HCT116 (cell line): ENCODE results near the gene CARD14. TPM values are rescaled to one million over a fixed set of nuclear protein-coding genes. Genes with fewer than 3 reads are reported as not detected.

ENCODE experiments used
- ATAC-seq: fragments of 200-7000 bp; cut with Tn5 transposase; 2 replicates; pipeline ENCODE4 v1.9.1; 2020; ENCODE audit warnings: mild to moderate bottlenecking, moderate library complexity
- BruUV-seq: library from RNA; stranded (reverse); fragments of 400-500 nt; replicated peaks from 2 replicates; lab custom pipeline; 2021; lab: Mats Ljungman, UMichigan
- CTCF ChIA-PET: fragments of 300-600 bp; sonication (Branson Sonifier 250); formaldehyde crosslinking; loops from one replicate; lab custom pipeline; 2021; ENCODE audit warnings: antibody characterized with exemption; lab: Charles Lee
- POLR2A ChIA-PET: fragments of 300-600, 350-600 bp; sonication (Branson Sonifier 250); formaldehyde crosslinking; loops from one replicate; lab custom pipeline; 2021; ENCODE audit warnings: antibody characterized with exemption; lab: Charles Lee
- RAD21 ChIA-PET, 2 experiments: fragments of 300-600 bp; sonication (Branson Sonifier 250); formaldehyde crosslinking; loops; one replicate each; lab custom pipeline; 2023; ENCODE audit warnings: low total read pairs in 2 of 2; ENCODE audit not compliant: uncharacterized antibody in 2 of 2, unreplicated experiment in 2 of 2, low non-redundant PET in 1 of 2; lab: Charles Lee
- DNase-seq: peaks from one replicate; pipeline ENCODE4 v3.0.0-alpha.2; 2010; ENCODE audit warnings: low read depth, low spot score
- H2AFZ ChIP-seq: fragments of 200-600 bp; shearing (Covaris generic), sonication (generic); 2 replicates; pipeline ENCODE4 v1.6.1; 2017; ENCODE audit warnings: low read depth, mixed run types, mixed read lengths, antibody characterized with exemption, low read length; ENCODE audit not compliant: poor library complexity, severe bottlenecking
- H3K27ac ChIP-seq: 2 replicates; pipeline ENCODE4 v1.5.1; 2012; ENCODE audit warnings: low read depth, low read length
- H3K27me3 ChIP-seq: fragments of 200-600 bp; sonication (generic); 2 replicates; pipeline ENCODE4 v1.6.1; 2016; ENCODE audit warnings: mixed run types, low read length, mixed read lengths; ENCODE audit not compliant: insufficient read depth
- H3K36me3 ChIP-seq, 2 experiments: fragments of 200-500 bp in 1 of 2; fragments of 200-600 bp in 1 of 2; sonication (Bioruptor generic) in 1 of 2; sonication (generic) in 1 of 2; 2 replicates each; pipeline versions ENCODE4 v1.5.1 to v1.6.1; 2014 to 2016; ENCODE audit warnings: low read length in 2 of 2, inconsistent platforms in 1 of 2, mixed read lengths in 1 of 2, mixed run types in 1 of 2; ENCODE audit not compliant: insufficient read depth in 2 of 2, control insufficient read depth in 1 of 2
- H3K4me1 ChIP-seq, 2 experiments: fragments of 200-600 bp in 1 of 2; sonication (generic) in 1 of 2; 2 replicates each; pipeline versions ENCODE4 v1.5.1 to v1.6.1; 2012 to 2017; ENCODE audit warnings: low read length in 2 of 2, inconsistent platforms in 1 of 2, mild to moderate bottlenecking in 1 of 2, mixed read lengths in 1 of 2, mixed run types in 1 of 2, moderate library complexity in 1 of 2; ENCODE audit not compliant: insufficient read depth in 2 of 2, control insufficient read depth in 1 of 2
- H3K4me2 ChIP-seq: fragments of 200-600 bp; sonication (generic); 2 replicates; pipeline ENCODE4 v1.6.1; 2017; ENCODE audit warnings: mixed run types, low read length, mixed read lengths
- H3K4me3 ChIP-seq, 2 experiments: fragments of 200-600 bp in 1 of 2; sonication (generic) in 1 of 2; replicated peaks in 1 of 2; 2 replicates each; pipeline ENCODE4 v1.5.1; 2011 to 2016; ENCODE audit warnings: low read length in 2 of 2, control low read depth in 1 of 2, low read depth in 1 of 2, mild to moderate bottlenecking in 1 of 2, mixed read lengths in 1 of 2, mixed run types in 1 of 2
- H3K79me2 ChIP-seq: fragments of 200-600 bp; sonication (generic); 2 replicates; pipeline ENCODE4 v1.6.1; 2017; ENCODE audit warnings: mild to moderate bottlenecking, mixed run types, low read length, moderate library complexity, mixed read lengths; ENCODE audit not compliant: insufficient read depth
- H3K9ac ChIP-seq: fragments of 200-600 bp; sonication (generic); 2 replicates; pipeline ENCODE4 v1.6.1; 2016; ENCODE audit warnings: low read length, mixed read lengths
- H3K9me2 ChIP-seq: fragments of 200-600 bp; sonication (generic), shearing (Covaris generic); 2 replicates; pipeline ENCODE4 v1.6.1; 2017; ENCODE audit warnings: mixed run types, mild to moderate bottlenecking, moderate library complexity; ENCODE audit not compliant: insufficient read depth
- H3K9me3 ChIP-seq, 2 experiments: fragments of 200-500 bp in 1 of 2; fragments of 200-600 bp in 1 of 2; sonication (Bioruptor generic) in 1 of 2; sonication (generic) in 1 of 2; 2 replicates each; pipeline ENCODE4 v1.6.1; 2014 to 2017; ENCODE audit warnings: low read length in 2 of 2, mixed read lengths in 2 of 2, inconsistent platforms in 1 of 2, low read depth in 1 of 2, mild to moderate bottlenecking in 1 of 2, mixed run types in 1 of 2, moderate library complexity in 1 of 2; ENCODE audit not compliant: control insufficient read depth in 1 of 2, insufficient read depth in 1 of 2
- H4K20me1 ChIP-seq: fragments of 200-600 bp; sonication (generic), shearing (Covaris generic); 2 replicates; pipeline ENCODE4 v1.6.1; 2017; ENCODE audit warnings: mixed run types, mild to moderate bottlenecking, moderate library complexity; ENCODE audit not compliant: insufficient read depth
- ATF3 ChIP-seq: IDR thresholded peaks from 2 replicates; pipeline ENCODE4 v1.6.1; 2012
- CTCF ChIP-seq, 3 experiments: fragments of 200-600 bp in 1 of 3; sonication (generic) in 1 of 3; IDR thresholded peaks in 2 of 3; conservative IDR thresholded peaks in 1 of 3; 2 replicates each; pipeline ENCODE4 v1.5.1; 2012 to 2017; ENCODE audit warnings: low read depth in 2 of 3, low read length in 2 of 3, antibody characterized with exemption in 1 of 3, borderline replicate concordance in 1 of 3, control low read depth in 1 of 3, mild to moderate bottlenecking in 1 of 3, mixed read lengths in 1 of 3, mixed run types in 1 of 3, moderate library complexity in 1 of 3; ENCODE audit not compliant: insufficient read depth in 1 of 3
- POLR2A ChIP-seq: IDR thresholded peaks from 2 replicates; pipeline ENCODE4 v1.7.0; 2011; ENCODE audit warnings: borderline replicate concordance; ENCODE audit not compliant: insufficient read depth, insufficient read length; ENCODE audit errors: extremely low read depth
- POLR2AphosphoS5 ChIP-seq: IDR thresholded peaks from 2 replicates; pipeline ENCODE4 v1.6.1; 2011; ENCODE audit warnings: mild to moderate bottlenecking, low read depth, low read length, moderate library complexity
- SRF ChIP-seq: IDR thresholded peaks from 2 replicates; pipeline ENCODE4 v1.6.1; 2012; ENCODE audit warnings: low read depth
- YY1 ChIP-seq: IDR thresholded peaks from 2 replicates; pipeline ENCODE4 v1.6.1; 2011; ENCODE audit warnings: low read length, low read depth, moderate library complexity, mild to moderate bottlenecking; ENCODE audit not compliant: insufficient replicate concordance; ENCODE audit errors: extremely low read depth
- intact Hi-C: fragments of 100-400 bp; cut with micrococcal nuclease; formaldehyde crosslinking; loops from 2 replicates; pipeline ENCODE4 v1.10.0; 2022
- total RNA-seq: library from RNA; stranded (reverse); gene quantifications from one replicate; pipeline ENCODE4 v1.2.1, GENCODE V29; 2021; ENCODE audit not compliant: unreplicated experiment

Gene CARD14
- total RNA-seq, 1 experiment from 2014 or later = 0.25 TPM

DNA sequence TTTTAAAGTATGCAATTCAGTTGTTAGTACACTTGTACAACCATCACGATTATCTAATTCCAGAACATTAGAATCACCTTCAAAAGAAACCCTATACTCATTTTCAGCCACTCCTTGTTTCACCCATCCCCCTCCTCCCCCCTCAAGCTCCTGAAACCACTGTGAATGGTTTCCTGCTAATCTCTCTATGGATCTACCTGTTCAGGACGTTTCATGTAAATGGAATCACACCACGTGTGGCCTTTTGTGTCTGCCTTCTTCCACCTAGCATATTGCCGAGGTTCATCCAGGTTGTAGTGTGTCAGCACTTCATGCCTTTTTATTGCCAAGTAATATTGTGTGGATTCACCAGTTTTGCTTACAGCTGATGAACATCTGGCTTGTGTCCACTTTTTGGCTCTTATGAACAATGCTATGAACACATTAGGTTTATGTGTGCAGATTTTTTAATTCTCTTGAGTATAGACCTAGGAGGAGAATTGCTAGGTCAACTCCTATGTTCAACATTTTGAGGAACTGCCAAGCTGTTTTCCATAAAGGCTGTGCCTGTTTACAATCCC lies 40.7 kb upstream of the CARD14 start:
- no peak for TF ChIP-seq POLR2A
- no peak for TF ChIP-seq CTCF (IDR thresholded peaks at IDR 0.05 in 2 of 3, conservative IDR thresholded peaks at IDR 0.05 in 1 of 3; ENCODE audit: borderline replicate concordance in 1 of 3, insufficient read depth in 1 of 3, low read depth in 2 of 3, low read length in 2 of 3)
- no peak for TF ChIP-seq YY1
- Histone ChIP-seq H2AFZ (no peak overlapping the region), H3K4me3 (no peak overlapping the region), H3K27ac (no peak overlapping the region), H3K9ac (no peak overlapping the region), H3K79me2 (no peaks in the 10 kb centered on the region), H3K9me3 (no peaks in the 10 kb centered on the region), H4K20me1 (no peaks in the 10 kb centered on the region), H3K36me3 (peaks cover 9 to 15% of the 10 kb centered on the region in 2 experiments; a peak in 3 of 4 replicates), H3K27me3 (0 out of 2 replicates have a peak, but pooled peaks cover 6% of the 10 kb centered on the region), H3K4me1 (peaks cover 0 to 8% of the 10 kb centered on the region in 2 experiments; a peak in 1 of 4 replicates), H3K9me2 (no peaks in the 10 kb centered on the region), H3K4me2 (no peak overlapping the region)
- ATAC-seq = no peak
- RAD21 ChIA-PET = no interaction called here
- no peak for DNase-seq
- intact Hi-C loops = no loop called here
- POLR2A ChIA-PET = interaction anchor here (1.2 to 1.3 kb wide), 2 partner anchors 15 to 28 kb away, joined by 5 to 6 read pairs; partner anchors contain the start of gene GAA
- BruUV-seq = no TSS peak
- CTCF ChIA-PET = interaction anchor here (1.8 kb wide), 1 partner anchor 28 kb away, joined by 7 read pairs; the partner anchor contains the start of gene GAA

GRCh38 chr17:80130992-80131391 lies 38.8 kb upstream of the CARD14 start:
- DNase-seq (no peak), ATAC-seq (no peak)
- POLR2A ChIA-PET = interaction anchor here (1.3 to 1.7 kb wide), 2 partner anchors 15 to 30 kb away, joined by 3 to 4 read pairs; partner anchors contain the start of gene GAA
- no TSS peak for BruUV-seq
- no peak for TF ChIP-seq SRF
- TF ChIP-seq POLR2AphosphoS5 = no peak
- TF ChIP-seq YY1 = no peak
- no peak for TF ChIP-seq CTCF (IDR thresholded peaks at IDR 0.05 in 2 of 3, conservative IDR thresholded peaks at IDR 0.05 in 1 of 3; ENCODE audit: borderline replicate concordance in 1 of 3, insufficient read depth in 1 of 3, low read depth in 2 of 3, low read length in 2 of 3)
- TF ChIP-seq ATF3 = no peak
- H3K9ac ChIP-seq = no peak overlapping the region
- H3K4me1 ChIP-seq = no peaks in the 10 kb centered on the region
- peaks cover 26 to 33% of the 10 kb centered on the region in 2 experiments for H3K36me3 ChIP-seq
- 0 out of 2 replicates have a peak, but pooled peaks cover 6% of the 10 kb centered on the region for H3K27me3 ChIP-seq
- intact Hi-C loops = no loop called here
- no peak overlapping the region for H3K4me2 ChIP-seq
- no peaks in the 10 kb centered on the region for H4K20me1 ChIP-seq
- H3K9me2 ChIP-seq = no peaks in the 10 kb centered on the region
- H2AFZ ChIP-seq = no peak overlapping the region
- H3K9me3 ChIP-seq = no peaks in the 10 kb centered on the region
- RAD21 ChIA-PET = no interaction called here
- CTCF ChIA-PET = no interaction called here
- no peak overlapping the region for H3K4me3 ChIP-seq
- no peaks in the 10 kb centered on the region for H3K79me2 ChIP-seq
- no peak overlapping the region for H3K27ac ChIP-seq
